SK-N-SH (cell line): ENCODE measurements around the gene F2RL3. TPM values are rescaled to one million over a fixed set of nuclear protein-coding genes. Genes with fewer than 3 reads are reported as not detected.

ENCODE experiments used
- CTCF ChIA-PET: fragments of 300-600, 350-600 bp; formaldehyde crosslinking; extraction: SDS; loops from one replicate; lab custom pipeline; 2021; lab: Yijun Ruan, JAX
- POLR2A ChIA-PET: fragments of 350-600 bp; sonication (Branson Sonifier 250); formaldehyde crosslinking; extraction: SDS; loops from one replicate; lab custom pipeline; 2020; ENCODE audit warnings: antibody characterized with exemption, inconsistent platforms; lab: Yijun Ruan, JAX
- DNase-seq: peaks from one replicate; pipeline ENCODE4 v3.0.0; 2012
- H2AFZ ChIP-seq: fragments of 200-600 bp; sonication (generic); 2 replicates; pipeline ENCODE4 v1.8.1; 2016; ENCODE audit warnings: antibody characterized with exemption, mild to moderate bottlenecking, low read depth
- H3F3A ChIP-seq: fragments of 200-600 bp; sonication (generic); replicated peaks from 2 replicates; pipeline ENCODE3; 2016; ENCODE audit warnings: antibody characterized with exemption, mild to moderate bottlenecking; ENCODE audit not compliant: insufficient read depth
- H3K27ac ChIP-seq, 2 experiments: fragments of 200-500 bp in 1 of 2; fragments of 200-600 bp in 1 of 2; sonication (Bioruptor generic) in 1 of 2; sonication (generic), shearing (Covaris generic) in 1 of 2; 2 replicates each; pipeline versions ENCODE4 v1.5.1 to v1.6.1; 2014 to 2016; ENCODE audit warnings: low read depth in 2 of 2, inconsistent platforms in 1 of 2, low read length in 1 of 2, mild to moderate bottlenecking in 1 of 2, mixed read lengths in 1 of 2
- H3K27me3 ChIP-seq: fragments of 200-600 bp; sonication (generic), shearing (Covaris generic); 2 replicates; pipeline ENCODE4 v1.6.1; 2016; ENCODE audit warnings: mixed run types; ENCODE audit not compliant: insufficient read depth
- H3K36me3 ChIP-seq, 2 experiments: fragments of 200-500 bp in 1 of 2; fragments of 200-600 bp in 1 of 2; sonication (Bioruptor generic) in 1 of 2; sonication (generic) in 1 of 2; replicated peaks in 1 of 2; 2 replicates each; pipeline versions ENCODE3 to v1.5.1; 2014 to 2016; ENCODE audit warnings: low read length in 1 of 2, mild to moderate bottlenecking in 1 of 2; ENCODE audit not compliant: insufficient read depth in 2 of 2, control insufficient read depth in 1 of 2
- H3K4me1 ChIP-seq, 2 experiments: fragments of 200-500 bp in 1 of 2; fragments of 200-600 bp in 1 of 2; sonication (Bioruptor generic) in 1 of 2; sonication (generic), shearing (Covaris generic) in 1 of 2; 2 replicates each; pipeline versions ENCODE4 v1.5.1 to v1.6.1; 2014 to 2016; ENCODE audit warnings: low read depth in 1 of 2, low read length in 1 of 2, mixed run types in 1 of 2; ENCODE audit not compliant: insufficient read depth in 2 of 2, control insufficient read depth in 1 of 2
- H3K4me2 ChIP-seq: fragments of 200-600 bp; sonication (generic), shearing (Covaris generic); 2 replicates; pipeline ENCODE4 v1.6.1; 2017; ENCODE audit warnings: mixed run types
- H3K4me3 ChIP-seq, 2 experiments: fragments of 200-500 bp in 1 of 2; fragments of 200-600 bp in 1 of 2; sonication (Bioruptor generic) in 1 of 2; sonication (generic), shearing (Covaris generic) in 1 of 2; 2 replicates each; pipeline versions ENCODE4 v1.5.1 to v1.8.1; 2014 to 2016; ENCODE audit warnings: low read depth in 2 of 2, inconsistent platforms in 1 of 2, low read length in 1 of 2, mild to moderate bottlenecking in 1 of 2, mixed read lengths in 1 of 2, moderate library complexity in 1 of 2
- H3K79me2 ChIP-seq: fragments of 200-600 bp; sonication (generic); 2 replicates; pipeline ENCODE4 v1.8.1; 2017; ENCODE audit warnings: mild to moderate bottlenecking; ENCODE audit not compliant: insufficient read depth
- H3K9ac ChIP-seq: fragments of 200-600 bp; sonication (generic); 2 replicates; pipeline ENCODE4 v1.6.1; 2017; ENCODE audit warnings: mixed run types
- H3K9me2 ChIP-seq: fragments of 200-600 bp; sonication (generic); 2 replicates; pipeline ENCODE4 v1.6.1; 2017; ENCODE audit warnings: mixed run types
- H3K9me3 ChIP-seq: fragments of 200-600 bp; sonication (generic); 2 replicates; pipeline ENCODE4 v1.6.1; 2017; ENCODE audit warnings: mixed run types, mild to moderate bottlenecking, moderate library complexity
- H4K20me1 ChIP-seq: fragments of 200-600 bp; sonication (generic); 2 replicates; pipeline ENCODE4 v1.6.1; 2017; ENCODE audit warnings: mild to moderate bottlenecking, mixed run types; ENCODE audit not compliant: insufficient read depth
- ELF1 ChIP-seq: IDR thresholded peaks from 2 replicates; pipeline ENCODE4 v1.4.0; 2012
- FOSL2 ChIP-seq: IDR thresholded peaks from 2 replicates; pipeline ENCODE4 v1.4.0; 2012; ENCODE audit warnings: low read depth, mild to moderate bottlenecking, moderate library complexity, borderline replicate concordance
- FOXJ3 ChIP-seq: sonication (generic); formaldehyde crosslinking; IDR thresholded peaks from 2 replicates; pipeline ENCODE4 v1.5.1; 2020; ENCODE audit warnings: mild to moderate bottlenecking, missing genetic modification reagents
- JUND ChIP-seq: IDR thresholded peaks from 2 replicates; pipeline ENCODE4 v1.4.0; 2012
- MEF2A ChIP-seq: IDR thresholded peaks from 2 replicates; pipeline ENCODE4 v1.4.0; 2012; ENCODE audit warnings: low read depth, borderline replicate concordance
- NFIC ChIP-seq: IDR thresholded peaks from 2 replicates; pipeline ENCODE4 v1.4.0; 2012; ENCODE audit warnings: borderline replicate concordance
- SIN3A ChIP-seq: IDR thresholded peaks from 2 replicates; pipeline ENCODE4 v1.6.1; 2012; ENCODE audit warnings: low read depth, mild to moderate bottlenecking, low read length, moderate library complexity, borderline replicate concordance
- TEAD4 ChIP-seq: IDR thresholded peaks from 2 replicates; pipeline ENCODE4 v1.4.0; 2012; ENCODE audit warnings: mild to moderate bottlenecking, borderline replicate concordance; ENCODE audit not compliant: insufficient read depth
- WGBS: methylation state at CpG from one replicate; pipeline ENCODE4 v1.1.6; 2017; ENCODE audit warnings: low lambda C conversion rate; 5-methylcytosine and 5-hydroxymethylcytosine counted together
- polyA plus RNA-seq, 3 experiments: library from polyadenylated mRNA; depleted of rRNA; stranded (reverse); fragments of >200 nt; gene quantifications; 2 replicates each; pipeline ENCODE4 v1.2.3, GENCODE V29; 2012

The F2RL3 gene
- polyA plus RNA-seq, 1 of the 3 experiments (the other 2 are of a cell fraction), result not detected

DNA sequence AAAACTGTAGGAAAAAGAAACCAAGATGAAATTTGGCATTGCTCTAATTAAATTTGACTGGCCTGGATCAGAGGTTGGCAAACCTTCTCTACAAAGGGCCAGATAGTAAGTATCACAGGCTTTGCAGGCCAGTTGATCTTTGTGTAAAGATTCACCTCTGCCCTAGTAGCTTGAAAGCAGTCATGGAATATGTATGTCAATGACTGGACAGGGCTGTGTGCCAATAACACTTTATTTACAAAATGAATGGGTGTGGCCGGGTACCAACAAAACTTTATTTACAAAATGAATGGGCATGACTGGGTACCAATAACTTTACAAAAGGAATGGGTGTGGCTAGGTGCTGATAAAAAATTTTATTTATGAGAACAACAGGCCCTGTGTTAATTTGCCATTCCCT lies 39.6 kb upstream of the F2RL3 start:
- H3K4me2 ChIP-seq, result no peak overlapping the region
- H3K27ac ChIP-seq, result no peak overlapping the region
- no peak for DNase-seq
- H3K36me3 ChIP-seq, result peaks cover 41 to 67% of the 10 kb centered on the region in 2 experiments
- H3K79me2 ChIP-seq, result peaks cover 2% of the 10 kb centered on the region; the same call in 1 of the 2 replicates
- H3K9ac ChIP-seq, result no peak overlapping the region
- TF ChIP-seq MEF2A, result no peak
- no peak for TF ChIP-seq FOXJ3 (CRISPR knock-in tag)
- H3K4me1 ChIP-seq, result peaks cover 0 to 11% of the 10 kb centered on the region in 2 experiments; a peak in 1 of 4 replicates
- H2AFZ ChIP-seq, result no peak overlapping the region
- WGBS, result 100% methylated on average over 1 of the region's 1 CpG
- H3K4me3 ChIP-seq, result no peak overlapping the region
- ChIA-PET CTCF (interaction anchor here (0.6 kb wide), 1 partner anchor 77 kb away, joined by 3 read pairs; no protein-coding TSS in a partner anchor), POLR2A (no interaction called here)
- H4K20me1 ChIP-seq, result 0 out of 2 replicates have a peak, but pooled peaks cover 8% of the 10 kb centered on the region
- H3K27me3 ChIP-seq, result no peaks in the 10 kb centered on the region
- H3F3A ChIP-seq, result peaks cover 10% of the 10 kb centered on the region
- H3K9me2 ChIP-seq, result no peaks in the 10 kb centered on the region
- H3K9me3 ChIP-seq, result no peaks in the 10 kb centered on the region

DNA sequence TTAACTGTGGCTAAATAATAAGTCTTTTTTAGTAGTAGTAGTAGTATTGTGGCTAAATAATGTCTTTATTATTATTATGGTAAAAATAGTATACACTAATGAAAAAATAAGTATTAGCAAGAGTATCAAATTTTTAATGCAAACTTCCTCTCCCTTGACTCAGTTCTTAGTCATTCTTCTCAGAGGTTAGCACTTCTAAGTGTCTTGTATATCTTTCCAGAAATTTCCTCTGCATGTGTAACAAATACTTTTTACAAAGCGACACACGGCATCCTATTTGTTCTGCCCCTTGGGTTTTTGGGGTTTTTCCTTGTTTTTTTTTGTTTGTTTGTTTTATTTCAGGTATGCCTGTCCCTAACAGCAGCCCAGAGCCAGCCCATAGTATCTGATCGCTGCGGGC lies 38.7 kb upstream of the F2RL3 start:
- H3K27ac ChIP-seq, result peak overlapping the region in 1 of 2 experiments; percentile 43; a peak in 2 of 4 replicates
- no peak overlapping the region for H3K4me3 ChIP-seq
- ChIA-PET CTCF (interaction anchor here (0.6 kb wide), 1 partner anchor 78 kb away, joined by 3 read pairs; no protein-coding TSS in a partner anchor), POLR2A (no interaction called here)
- H4K20me1 ChIP-seq, result 0 out of 2 replicates have a peak, but pooled peaks cover 8% of the 10 kb centered on the region
- H3K79me2 ChIP-seq, result peaks cover 2% of the 10 kb centered on the region; the same call in 1 of the 2 replicates
- no peak for DNase-seq
- no peaks in the 10 kb centered on the region for H3K9me3 ChIP-seq
- H3F3A ChIP-seq, result peaks cover 10% of the 10 kb centered on the region
- H3K27me3 ChIP-seq, result no peaks in the 10 kb centered on the region
- WGBS, result 87% methylated on average over 4 of the region's 4 CpGs
- TF ChIP-seq JUND (no peak), FOSL2 (peak; percentile 51; the same call in 1 of the 2 replicates)
- peaks cover 47 to 77% of the 10 kb centered on the region in 2 experiments for H3K36me3 ChIP-seq
- 0 out of 2 replicates have a peak overlapping the region, but pooled peaks have one; percentile 32 for H3K9ac ChIP-seq
- H3K4me1 ChIP-seq, result peaks cover 0 to 11% of the 10 kb centered on the region in 2 experiments; a peak in 1 of 4 replicates
- no peaks in the 10 kb centered on the region for H3K9me2 ChIP-seq
- H2AFZ ChIP-seq, result no peak overlapping the region
- H3K4me2 ChIP-seq, result peak overlapping the region; percentile 57; the same call in 1 of the 2 replicates

DNA sequence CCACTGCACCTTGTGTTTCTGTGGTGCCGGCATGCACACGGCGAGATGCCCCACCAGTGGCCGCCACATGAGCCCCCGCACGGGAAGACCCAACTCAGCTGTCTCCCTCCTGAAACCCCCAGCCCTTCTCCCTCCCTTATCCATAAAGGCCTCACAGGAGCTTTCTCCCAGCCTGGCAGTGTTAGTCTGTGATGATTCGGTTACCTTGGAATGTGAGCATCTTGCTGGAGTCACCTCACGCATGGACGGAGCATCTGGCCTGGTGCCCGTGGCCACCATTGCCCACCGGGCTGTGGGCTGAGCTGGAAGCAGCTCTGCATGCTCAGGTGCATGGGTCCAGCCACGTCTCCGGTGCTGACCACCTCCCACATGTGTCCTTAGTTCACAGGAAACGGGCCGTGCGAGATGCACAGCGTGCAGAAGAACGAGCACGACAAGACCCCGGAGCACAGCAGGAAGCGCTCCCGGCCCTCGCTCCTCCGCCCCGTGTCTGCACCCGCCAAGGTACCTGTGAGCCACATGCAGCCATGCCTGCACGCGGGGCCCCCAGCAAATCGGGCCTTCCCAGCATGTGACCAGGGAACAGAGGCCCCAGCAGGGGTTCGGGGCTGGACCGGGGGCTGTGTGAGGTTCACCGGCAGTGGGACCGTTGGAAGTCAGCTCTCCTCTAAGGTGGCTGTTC lies 37.6 kb upstream of the F2RL3 start:
- peaks cover 10% of the 10 kb centered on the region for H3F3A ChIP-seq
- H3K27ac ChIP-seq, result peak overlapping the region in 1 of 2 experiments; percentile 43; a peak in 2 of 4 replicates
- POLR2A ChIA-PET, result no interaction called here
- H2AFZ ChIP-seq, result no peak overlapping the region
- H3K9me3 ChIP-seq, result no peaks in the 10 kb centered on the region
- H4K20me1 ChIP-seq, result 0 out of 2 replicates have a peak, but pooled peaks cover 8% of the 10 kb centered on the region
- peaks cover 0 to 11% of the 10 kb centered on the region in 2 experiments; a peak in 1 of 4 replicates for H3K4me1 ChIP-seq
- no peak for TF ChIP-seq ELF1
- TF ChIP-seq SIN3A, result no peak
- TF ChIP-seq FOSL2, result peak; percentile 63; the same call in 1 of the 2 replicates
- 0 out of 2 replicates have a peak, but pooled peaks have one; percentile 47 for TF ChIP-seq TEAD4
- TF ChIP-seq JUND, result peak; percentile 24; the same call in 1 of the 2 replicates
- TF ChIP-seq NFIC, result peak; percentile 77
- TF ChIP-seq, all 33 proteins: peak for 4
- no peak for DNase-seq
- CTCF ChIA-PET, result interaction anchor here (1.0 kb wide), 2 partner anchors 26 to 138 kb away, joined by 3 read pairs; no protein-coding TSS in a partner anchor
- Histone ChIP-seq H3K27me3 (no peaks in the 10 kb centered on the region), H3K9me2 (no peaks in the 10 kb centered on the region), H3K36me3 (peaks cover 42 to 73% of the 10 kb centered on the region in 2 experiments), H3K9ac (0 out of 2 replicates have a peak overlapping the region, but pooled peaks have one; percentile 32), H3K4me2 (peak overlapping the region; percentile 57), H3K4me3 (no peak overlapping the region), H3K79me2 (no peaks in the 10 kb centered on the region; the same call in 1 of the 2 replicates)
- WGBS, result 93% methylated on average over 26 of the region's 33 CpGs
